ENCODE results near the gene FOXN3.
A peak's percentile ranks its signal among the peaks of the same experiment; 100 is the strongest.

Gene FOXN3

GRCh38 chr14:89432226-89432625, 15.2 kb upstream of the FOXN3 start:
- DNase-seq (ENCODE audit: low spot score) = no peak

- DNase-seq (ENCODE audit: low spot score) = peak; percentile 60
Measured at GRCh38 chr14:89430391-89431236, 13.6 kb upstream of the FOXN3 start.

GRCh38 chr14:89429199-89430181, 12.5 kb upstream of the FOXN3 start:
- peak; percentile 49 for DNase-seq (ENCODE audit: low spot score)

- no peak for DNase-seq (ENCODE audit: low spot score)
Measured at GRCh38 chr14:89428546-89429198, 11.6 kb upstream of the FOXN3 start.

- DNase-seq (ENCODE audit: low spot score) = no peak
Measured at GRCh38 chr14:89428173-89428523, 11.1 kb upstream of the FOXN3 start.

- DNase-seq (ENCODE audit: low spot score) = no peak
Measured at GRCh38 chr14:89427426-89428172, 10.6 kb upstream of the FOXN3 start.

GRCh38 chr14:89425931-89426330, 8.9 kb upstream of the FOXN3 start:
- no peak for DNase-seq (ENCODE audit: low spot score)

- no peak for DNase-seq (ENCODE audit: low spot score)
Measured at GRCh38 chr14:89424241-89424640, 7.2 kb upstream of the FOXN3 start.

- no peak for DNase-seq (ENCODE audit: low spot score)
Measured at GRCh38 chr14:89422952-89423345, 5.9 kb upstream of the FOXN3 start.

GRCh38 chr14:89422181-89422951, 5.3 kb upstream of the FOXN3 start:
- no peak for DNase-seq (ENCODE audit: low spot score)

- no peak for DNase-seq (ENCODE audit: low spot score)
Measured at GRCh38 chr14:89420502-89420901, 3.5 kb upstream of the FOXN3 start.

GRCh38 chr14:89419973-89420482, 3.0 kb upstream of the FOXN3 start:
- no peak for DNase-seq (ENCODE audit: low spot score)

GRCh38 chr14:89418976-89419375, 1.9 kb upstream of the FOXN3 start:
- DNase-seq (ENCODE audit: low spot score) = no peak

GRCh38 chr14:89418452-89418851, 1.4 kb upstream of the FOXN3 start:
- DNase-seq (ENCODE audit: low spot score) = peak; percentile 21

- peak; percentile 73 for DNase-seq (ENCODE audit: low spot score)
Measured at GRCh38 chr14:89417465-89418225, 612 bp upstream of the FOXN3 start.

- DNase-seq (ENCODE audit: low spot score) = peak; percentile 99
Measured at GRCh38 chr14:89416002-89416995, 734 bp downstream of the FOXN3 start.

- DNase-seq (ENCODE audit: low spot score) = no peak
Measured at GRCh38 chr14:89415159-89415558, 1.9 kb downstream of the FOXN3 start.

- DNase-seq (ENCODE audit: low spot score) = no peak
Measured at GRCh38 chr14:89411976-89412375, 5.1 kb downstream of the FOXN3 start.

GRCh38 chr14:89409961-89410360, 7.1 kb downstream of the FOXN3 start:
- DNase-seq (ENCODE audit: low spot score) = no peak

Data from CD4-positive, alpha-beta T cell treated with Interleukin-2 at 100 ng/mL for 4 hours (primary cell).